ACC112 (cell line): ENCODE measurements around the gene FGB.
"Not testable (repeated sequence)": the region's sequence is repeated elsewhere in the genome, so short reads cannot be mapped to it uniquely, and the experiment has no call there.

ENCODE experiments used
- H2AFZ ChIP-seq: fragments of 200-600 bp; sonication (generic); one replicate; pipeline ENCODE4 v1.6.0; 2017; ENCODE audit warnings: antibody characterized with exemption, low read length; ENCODE audit not compliant: unreplicated experiment
- H3K27ac ChIP-seq: fragments of 200-600 bp; sonication (generic); 2 replicates; pipeline ENCODE4 v1.5.1; 2014; ENCODE audit warnings: low read depth, mild to moderate bottlenecking, antibody characterized with exemption, low read length, moderate library complexity
- H3K27me3 ChIP-seq: fragments of 200-600 bp; sonication (generic); 2 replicates; pipeline ENCODE4 v1.6.1; 2014; ENCODE audit warnings: mild to moderate bottlenecking, antibody characterized with exemption, low read length, moderate library complexity, mixed read lengths; ENCODE audit not compliant: insufficient read depth
- H3K36me3 ChIP-seq: fragments of 200-600 bp; sonication (generic); 2 replicates; pipeline ENCODE4 v1.6.1; 2016; ENCODE audit warnings: mild to moderate bottlenecking, antibody characterized with exemption, low read length, moderate library complexity, mixed read lengths; ENCODE audit not compliant: insufficient read depth
- H3K4me1 ChIP-seq: fragments of 200-600 bp; sonication (generic); one replicate; pipeline ENCODE4 v1.6.1; 2016; ENCODE audit warnings: low read length, mixed read lengths; ENCODE audit not compliant: insufficient read depth, unreplicated experiment, control insufficient read depth
- H3K4me3 ChIP-seq: fragments of 200-600 bp; sonication (generic); 2 replicates; pipeline ENCODE4 v1.5.1; 2014; ENCODE audit warnings: mild to moderate bottlenecking, low read depth, low read length
- H3K79me2 ChIP-seq: fragments of 200-600 bp; sonication (generic); one replicate; pipeline ENCODE4 v1.6.0; 2016; ENCODE audit warnings: low read length; ENCODE audit not compliant: control insufficient read depth, unreplicated experiment, insufficient read depth

FGB gene

GRCh38 chr4:154597281-154597680, 34.5 kb downstream of the FGB start:
- not testable (repeated sequence) for H3K4me3 ChIP-seq, H3K36me3 ChIP-seq, H3K27ac ChIP-seq, H2AFZ ChIP-seq, H3K27me3 ChIP-seq, H3K79me2 ChIP-seq
- H3K4me1 ChIP-seq: peaks cover 11% of the 10 kb centered on the region

- Histone ChIP-seq H3K4me1 (peaks cover 18% of the 10 kb centered on the region), H3K4me3 (no peak overlapping the region), H3K27ac (no peak overlapping the region), H3K79me2 (no peaks in the 10 kb centered on the region), H3K27me3 (no peaks in the 10 kb centered on the region), H2AFZ (no peak overlapping the region), H3K36me3 (no peaks in the 10 kb centered on the region)
Measured at GRCh38 chr4:154597798-154598774, 35.3 kb downstream of the FGB start.

DNA sequence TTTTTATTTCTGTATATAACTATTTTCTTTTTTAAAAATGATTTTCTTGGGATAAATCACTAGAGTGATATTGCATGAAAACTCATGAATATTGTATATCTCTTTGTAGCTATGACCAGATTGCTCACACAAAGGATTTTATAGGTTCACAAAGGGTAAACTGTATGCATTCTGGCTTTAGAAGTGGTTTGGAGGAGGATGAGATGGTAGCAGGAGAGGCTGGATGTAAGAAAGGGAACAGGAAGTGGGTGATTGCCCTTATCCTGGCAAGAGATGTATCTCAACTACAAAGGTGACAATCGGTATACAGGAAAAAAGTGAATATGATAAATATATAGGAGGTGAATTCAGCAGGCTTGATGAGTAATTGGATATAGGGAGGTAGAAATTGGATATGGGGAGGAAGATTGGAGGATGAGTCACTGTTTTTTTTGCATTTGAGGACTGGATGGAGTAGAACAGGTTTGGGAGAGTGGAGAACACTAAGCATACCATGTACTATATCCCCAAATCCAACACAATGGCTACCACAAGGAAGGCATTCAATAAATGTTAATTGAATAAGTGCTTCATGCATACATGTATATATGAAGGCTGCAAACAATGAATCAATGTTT, 39.7 kb downstream of the FGB start:
- no peak overlapping the region for H3K4me3 ChIP-seq
- peaks cover 7% of the 10 kb centered on the region for H3K4me1 ChIP-seq
- no peaks in the 10 kb centered on the region for H3K27me3 ChIP-seq
- no peak overlapping the region for H2AFZ ChIP-seq
- no peaks in the 10 kb centered on the region for H3K79me2 ChIP-seq
- H3K27ac ChIP-seq: no peak overlapping the region
- H3K36me3 ChIP-seq: no peaks in the 10 kb centered on the region

DNA sequence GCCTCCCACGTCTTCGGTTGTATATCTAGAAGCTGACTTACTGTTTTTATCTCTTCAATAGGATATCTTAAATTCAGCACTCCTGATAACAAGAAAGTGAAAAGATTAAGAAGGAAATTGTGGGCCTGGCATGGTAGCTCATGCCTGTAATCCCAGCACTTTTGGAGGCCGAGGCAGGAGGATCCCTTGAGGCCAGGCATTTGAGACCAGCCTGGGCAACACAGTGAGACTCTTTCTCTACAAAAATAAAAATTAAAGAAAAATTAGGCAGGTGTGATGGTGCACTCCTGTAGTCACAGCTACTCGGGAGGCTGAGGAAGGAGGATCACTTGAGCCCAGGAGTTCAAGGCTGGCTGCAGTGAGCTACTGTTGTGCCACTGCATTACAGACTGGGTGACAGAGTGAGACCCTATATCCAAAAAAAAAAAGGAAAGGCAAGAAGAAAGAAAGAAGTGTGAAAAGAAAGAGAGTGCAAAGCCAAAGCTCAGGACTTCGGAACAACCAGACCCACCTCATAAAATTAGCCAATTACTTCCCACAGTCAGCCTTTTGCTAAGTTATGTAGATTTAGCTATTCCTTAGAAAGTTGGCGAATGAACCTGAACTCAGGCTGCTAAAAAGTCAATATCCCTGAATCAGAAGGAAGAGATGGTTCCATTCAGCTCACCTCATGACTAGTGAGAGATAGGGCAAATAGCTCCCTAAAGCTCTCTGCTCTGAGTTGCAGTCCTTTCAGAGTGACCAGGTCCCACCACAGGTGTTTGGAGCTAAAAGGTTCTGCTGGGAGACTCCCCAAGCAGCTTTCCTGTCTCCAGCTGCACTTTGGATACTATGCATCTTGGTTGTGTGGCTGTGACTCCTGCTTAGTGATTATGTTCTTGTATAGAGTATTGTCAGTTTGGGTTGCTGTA, 40.5 kb downstream of the FGB start:
- H2AFZ ChIP-seq: no peak overlapping the region
- H3K79me2 ChIP-seq: no peaks in the 10 kb centered on the region
- no peaks in the 10 kb centered on the region for H3K36me3 ChIP-seq
- H3K27ac ChIP-seq: no peak overlapping the region
- no peak overlapping the region for H3K4me3 ChIP-seq
- peaks cover 7% of the 10 kb centered on the region for H3K4me1 ChIP-seq
- H3K27me3 ChIP-seq: no peaks in the 10 kb centered on the region

- Histone ChIP-seq H3K27me3 (no peaks in the 10 kb centered on the region), H2AFZ (no peak overlapping the region)
Measured at GRCh38 chr4:154604696-154605200, 41.9 kb downstream of the FGB start.

DNA sequence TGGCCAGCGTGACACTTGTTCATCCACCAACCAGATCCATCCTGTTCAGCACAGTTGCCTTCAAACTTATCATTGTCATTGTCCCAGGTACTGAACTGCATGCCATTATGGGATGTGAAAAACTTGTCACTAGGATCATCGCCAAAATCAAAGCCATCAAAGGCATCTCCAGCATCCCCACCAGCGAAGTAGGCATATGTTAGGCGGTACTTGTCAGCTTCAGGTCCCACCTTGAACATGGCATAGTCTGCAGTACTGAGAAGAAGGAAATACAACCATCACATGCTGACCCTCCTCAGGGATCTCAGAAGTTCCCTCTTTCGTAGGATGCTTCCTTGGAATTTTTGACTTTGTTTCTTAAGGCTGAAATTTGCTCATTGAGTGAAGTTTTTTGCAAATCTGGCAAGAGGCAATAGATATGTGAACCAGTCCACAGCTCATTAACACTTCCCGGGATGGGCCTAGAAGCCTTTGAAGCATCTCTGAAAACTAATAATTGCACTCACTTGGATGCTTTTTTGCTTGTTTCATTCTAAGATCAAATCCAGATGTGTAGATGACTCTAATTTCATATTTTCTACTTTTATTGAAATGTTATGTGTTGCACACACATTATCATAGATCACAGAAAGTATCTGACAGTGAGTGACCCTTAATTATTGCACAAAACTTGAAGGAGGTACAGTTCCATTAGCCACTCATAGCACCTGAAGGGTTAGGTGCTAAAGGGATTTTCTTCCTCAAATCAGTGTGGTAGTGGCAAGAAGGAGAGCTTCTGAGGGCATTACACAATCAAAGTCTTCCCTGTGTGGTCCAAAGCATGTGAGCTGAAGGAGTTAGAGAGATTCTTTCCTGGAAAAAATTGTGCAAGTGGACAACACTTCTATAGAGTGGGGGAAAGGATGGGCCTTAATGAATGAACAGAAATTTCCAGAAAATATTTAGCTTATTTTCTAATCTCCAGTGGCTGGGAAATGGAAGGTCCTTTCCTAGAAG, 44.2 kb downstream of the FGB start:
- Histone ChIP-seq H2AFZ (no peak overlapping the region), H3K4me1 (peaks cover 7% of the 10 kb centered on the region), H3K27ac (no peak overlapping the region), H3K36me3 (no peaks in the 10 kb centered on the region), H3K79me2 (no peaks in the 10 kb centered on the region), H3K4me3 (no peak overlapping the region), H3K27me3 (no peaks in the 10 kb centered on the region)

More at GRCh38 chr4:154604696-154605200, 41.9 kb downstream of the FGB start:
- Histone ChIP-seq H3K27ac (no peak overlapping the region), H3K4me1 (peaks cover 7% of the 10 kb centered on the region), H3K36me3 (no peaks in the 10 kb centered on the region), H3K79me2 (no peaks in the 10 kb centered on the region), H3K4me3 (no peak overlapping the region)

DNA sequence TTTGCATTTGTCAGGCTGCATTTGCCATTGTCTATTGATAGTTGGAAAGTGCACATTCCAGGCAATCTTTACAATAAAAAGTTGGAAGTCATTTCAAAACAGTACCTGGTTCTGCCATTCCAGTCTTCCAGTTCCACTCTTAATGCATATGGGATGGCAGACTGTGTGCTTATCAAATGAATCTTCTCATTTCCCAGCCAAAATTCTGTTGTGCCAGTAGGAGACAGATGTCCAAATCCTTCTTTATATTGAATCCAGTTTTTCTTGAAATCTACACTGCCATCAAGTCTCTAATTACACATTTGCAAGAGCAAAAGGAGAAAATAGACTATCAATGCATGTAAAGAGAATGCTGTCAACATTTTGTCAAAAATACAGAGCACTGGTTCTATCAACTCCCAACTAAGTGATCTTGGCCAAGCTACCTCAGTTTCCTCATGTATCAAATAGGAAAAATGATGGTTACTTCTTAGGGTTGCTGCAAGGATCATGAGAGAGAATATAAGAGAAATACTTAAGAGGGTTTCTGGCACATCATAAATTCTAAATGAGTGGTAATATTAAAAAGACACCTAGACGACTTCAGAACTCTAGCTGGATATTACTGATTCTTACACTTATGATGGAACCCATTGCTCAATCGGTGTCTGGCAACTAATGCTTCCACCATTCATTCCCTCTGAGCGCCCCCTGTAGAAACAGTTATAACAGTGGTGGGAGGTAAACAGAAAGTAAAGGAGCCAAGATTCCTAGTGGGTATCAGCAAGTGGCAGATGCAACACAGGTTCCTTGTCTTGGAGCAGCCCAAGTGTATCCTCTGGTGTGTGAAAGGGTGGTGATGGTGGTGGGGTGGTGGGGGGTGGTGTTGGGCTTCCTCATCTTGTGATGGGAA, 45.8 kb downstream of the FGB start:
- H3K79me2 ChIP-seq: no peaks in the 10 kb centered on the region
- no peaks in the 10 kb centered on the region for H3K4me1 ChIP-seq
- H3K4me3 ChIP-seq: no peak overlapping the region
- no peaks in the 10 kb centered on the region for H3K36me3 ChIP-seq
- no peak overlapping the region for H2AFZ ChIP-seq
- H3K27me3 ChIP-seq: no peaks in the 10 kb centered on the region
- no peak overlapping the region for H3K27ac ChIP-seq

DNA sequence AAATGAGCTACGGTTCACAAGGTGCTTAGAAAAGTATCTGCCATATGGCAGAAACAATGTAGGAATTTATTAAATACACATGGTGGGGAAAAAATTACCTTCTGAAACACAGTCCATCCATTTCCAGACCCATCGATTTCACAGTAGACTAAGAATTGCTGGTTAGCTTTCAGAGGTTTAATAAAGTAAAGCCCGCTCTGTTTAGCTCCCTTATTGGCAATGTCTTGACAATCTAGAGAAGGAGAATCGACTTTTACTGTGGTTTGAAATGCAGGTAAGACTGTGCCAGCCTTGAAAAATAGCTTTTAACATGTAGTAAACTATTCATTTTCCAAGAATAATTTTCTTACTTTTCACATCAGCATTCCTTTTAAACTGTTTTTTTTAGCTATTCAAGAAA, 46.7 kb downstream of the FGB start:
- Histone ChIP-seq H3K27me3 (no peaks in the 10 kb centered on the region), H3K4me3 (no peak overlapping the region), H3K27ac (no peak overlapping the region), H3K79me2 (no peaks in the 10 kb centered on the region), H3K4me1 (no peaks in the 10 kb centered on the region), H2AFZ (no peak overlapping the region), H3K36me3 (no peaks in the 10 kb centered on the region)

GRCh38 chr4:154610582-154610981, 47.8 kb downstream of the FGB start:
- Histone ChIP-seq H3K4me3 (no peak overlapping the region), H3K36me3 (no peaks in the 10 kb centered on the region), H3K4me1 (no peaks in the 10 kb centered on the region), H3K27me3 (no peaks in the 10 kb centered on the region), H2AFZ (no peak overlapping the region), H3K79me2 (no peaks in the 10 kb centered on the region), H3K27ac (no peak overlapping the region)
